MCF 10A (cell line): ENCODE results near the gene KIRREL3. TPM values are rescaled to one million over a fixed set of nuclear protein-coding genes. Genes with fewer than 3 reads are reported as not detected.

Source experiments
- BruUV-seq: library from RNA; stranded (reverse); fragments of 400-500 nt; replicated peaks from 2 replicates; lab custom pipeline; 2021; lab: Mats Ljungman, UMichigan
- CTCF ChIA-PET: fragments of 300-600 bp; sonication (Branson Sonifier 250); formaldehyde crosslinking; extraction: SDS; loops from one replicate; lab custom pipeline; 2021; ENCODE audit warnings: antibody characterized with exemption, inconsistent platforms; lab: Yijun Ruan, JAX
- POLR2A ChIA-PET: fragments of 300-600, 350-650 bp; sonication (Branson Sonifier 250); formaldehyde crosslinking; extraction: SDS; loops from one replicate; lab custom pipeline; 2020; ENCODE audit warnings: antibody characterized with exemption, inconsistent platforms; lab: Yijun Ruan, JAX
- DNase-seq: peaks from one replicate; pipeline ENCODE4 v3.0.0-alpha.2; 2018; ENCODE audit not compliant: unreplicated experiment
- H3K27ac Mint-ChIP-seq: one replicate; pipeline ENCODE4 v1.8.0; 2022; ENCODE audit warnings: mild to moderate bottlenecking, low read depth, mixed read lengths; ENCODE audit not compliant: unreplicated experiment
- H3K27me3 Mint-ChIP-seq: one replicate; pipeline ENCODE4 v1.8.0; 2022; ENCODE audit warnings: mixed read lengths; ENCODE audit not compliant: insufficient read depth, unreplicated experiment
- H3K36me3 Mint-ChIP-seq: one replicate; pipeline ENCODE4 v1.8.0; 2022; ENCODE audit warnings: mild to moderate bottlenecking, moderate library complexity, mixed read lengths; ENCODE audit not compliant: insufficient read depth, unreplicated experiment
- H3K4me1 Mint-ChIP-seq: one replicate; pipeline ENCODE4 v1.8.0; 2022; ENCODE audit warnings: mixed read lengths; ENCODE audit not compliant: insufficient read depth, unreplicated experiment
- H3K4me3 Mint-ChIP-seq: one replicate; pipeline ENCODE4 v1.8.0; 2022; ENCODE audit warnings: mild to moderate bottlenecking, moderate library complexity, mixed read lengths; ENCODE audit not compliant: unreplicated experiment
- H3K9me3 Mint-ChIP-seq: one replicate; pipeline ENCODE4 v1.8.0; 2022; ENCODE audit warnings: mixed read lengths; ENCODE audit not compliant: unreplicated experiment
- CTCF ChIP-seq: fragments of 200-600 bp; IDR thresholded peaks from one replicate; pipeline ENCODE4 v1.8.0; 2022; ENCODE audit warnings: antibody characterized with exemption, mild to moderate bottlenecking; ENCODE audit not compliant: unreplicated experiment
- intact Hi-C: fragments of 100-400 bp; cut with micrococcal nuclease; formaldehyde crosslinking; loops from 2 replicates; pipeline ENCODE4 v1.14.1; 2022
- total RNA-seq: library from RNA; stranded (reverse); gene quantifications from 2 replicates; pipeline ENCODE4 v1.2.3, GENCODE V29; 2022

Gene KIRREL3
- total RNA-seq, 1 experiment from 2014 or later, result not detected

DNA sequence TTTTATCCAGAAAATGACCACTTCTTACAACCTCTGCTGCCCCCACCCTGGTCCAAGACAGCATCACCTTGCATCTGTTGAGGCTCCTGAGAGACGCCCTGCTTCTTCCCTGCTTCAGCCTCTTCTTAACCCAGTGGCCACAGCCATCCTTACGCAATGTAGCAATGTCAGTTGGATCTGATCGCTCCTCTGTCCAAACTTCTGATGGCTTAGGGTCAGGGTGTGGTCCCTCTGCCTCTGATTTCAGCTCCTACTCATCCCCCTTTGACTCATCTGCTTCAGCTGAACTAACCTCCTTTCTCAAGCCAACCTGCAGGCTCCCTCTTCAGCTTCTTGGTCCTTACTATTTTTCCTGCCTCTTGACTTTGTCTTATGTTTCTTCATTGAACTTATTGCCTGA, 280.8 kb downstream of the KIRREL3 start:
- Mint-ChIP-seq H3K27ac (no peak overlapping the region), H3K4me1 (no peaks in the 10 kb centered on the region), H3K4me3 (no peak overlapping the region), H3K9me3 (no peaks in the 10 kb centered on the region), H3K27me3 (peaks cover 37% of the 10 kb centered on the region), H3K36me3 (no peaks in the 10 kb centered on the region)
- DNase-seq, result no peak
- no TSS peak for BruUV-seq
- POLR2A ChIA-PET, result no interaction called here
- intact Hi-C loops, result no loop called here
- CTCF ChIA-PET, result interaction anchor here (4.9 kb wide), 1 partner anchor 270 kb away, joined by 37 read pairs; no protein-coding TSS in a partner anchor
- TF ChIP-seq CTCF, result no peak

DNA sequence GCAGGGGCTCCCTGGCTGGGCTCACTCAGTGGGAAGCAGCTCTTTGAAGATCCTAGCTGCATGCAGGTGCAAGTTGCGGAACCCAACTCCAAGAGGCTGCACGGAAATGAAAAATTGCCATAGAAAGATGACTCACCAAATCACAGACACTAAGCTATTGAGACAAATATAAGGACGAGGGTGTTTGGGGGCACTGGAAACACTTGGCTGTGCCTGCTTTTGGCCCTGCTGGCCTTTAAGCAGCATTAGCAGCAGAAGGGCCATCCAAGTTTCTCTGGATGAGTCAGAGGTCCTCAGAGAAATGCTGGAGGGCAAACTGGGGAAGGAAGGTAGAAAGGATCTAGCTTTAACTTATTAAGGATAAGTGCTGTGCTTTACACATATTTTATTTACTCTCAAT, 282.3 kb downstream of the KIRREL3 start:
- no peak for TF ChIP-seq CTCF
- H3K9me3 Mint-ChIP-seq, result no peaks in the 10 kb centered on the region
- no peak for DNase-seq
- no peak overlapping the region for H3K27ac Mint-ChIP-seq
- no peak overlapping the region for H3K4me3 Mint-ChIP-seq
- peaks cover 37% of the 10 kb centered on the region for H3K27me3 Mint-ChIP-seq
- CTCF ChIA-PET, result interaction anchor here (0.6 to 4.9 kb wide), 6 partner anchors 14 to 271 kb away, joined by 3 to 37 read pairs (median 4); no protein-coding TSS in a partner anchor
- intact Hi-C loops, result no loop called here
- no TSS peak for BruUV-seq
- H3K4me1 Mint-ChIP-seq, result no peaks in the 10 kb centered on the region
- no peaks in the 10 kb centered on the region for H3K36me3 Mint-ChIP-seq
- POLR2A ChIA-PET, result no interaction called here

DNA sequence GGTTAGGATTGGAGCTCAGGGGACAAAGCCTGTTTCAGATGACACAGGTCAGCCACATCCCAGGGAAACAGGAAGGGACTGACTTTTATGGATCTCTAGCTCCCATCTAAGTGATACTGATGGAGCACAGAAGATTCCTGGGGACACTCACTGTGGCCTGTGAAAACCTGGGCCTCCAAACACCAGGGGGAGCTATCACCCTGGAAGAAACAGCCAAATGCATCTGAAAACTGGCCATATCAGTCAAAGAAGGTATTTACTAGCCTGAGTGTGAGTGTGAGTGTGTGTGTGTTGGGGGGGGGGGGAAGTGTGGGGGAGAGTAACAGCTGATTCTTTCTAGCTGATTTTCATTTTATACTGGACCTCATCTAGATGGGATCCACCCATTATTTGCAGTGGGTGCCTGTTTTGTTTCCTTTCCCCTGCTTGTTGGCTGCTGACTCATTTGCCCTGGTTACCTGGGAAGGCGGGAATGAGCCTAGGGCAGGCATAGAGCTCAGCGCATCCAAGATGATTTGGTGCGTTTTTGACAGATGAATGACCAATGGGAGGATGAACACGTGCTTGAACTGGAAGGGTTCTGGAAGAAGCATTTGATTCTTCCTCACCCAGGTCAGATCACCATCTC, 284.0 kb downstream of the KIRREL3 start:
- peak; percentile 18 for TF ChIP-seq CTCF
- intact Hi-C loops, result loop anchor here (1.0 kb wide), 1 partner anchor 274 kb away; no protein-coding TSS in a partner anchor
- BruUV-seq, result no TSS peak
- ChIA-PET CTCF (interaction anchor here (0.7 to 4.9 kb wide), 20 partner anchors 9 to 977 kb away, joined by 3 to 37 read pairs (median 4); no protein-coding TSS in a partner anchor), POLR2A (no interaction called here)
- peaks cover 37% of the 10 kb centered on the region for H3K27me3 Mint-ChIP-seq
- no peak overlapping the region for H3K27ac Mint-ChIP-seq
- no peaks in the 10 kb centered on the region for H3K36me3 Mint-ChIP-seq
- no peaks in the 10 kb centered on the region for H3K9me3 Mint-ChIP-seq
- DNase-seq, result peak; percentile 54
- no peak overlapping the region for H3K4me3 Mint-ChIP-seq
- H3K4me1 Mint-ChIP-seq, result no peaks in the 10 kb centered on the region

DNA sequence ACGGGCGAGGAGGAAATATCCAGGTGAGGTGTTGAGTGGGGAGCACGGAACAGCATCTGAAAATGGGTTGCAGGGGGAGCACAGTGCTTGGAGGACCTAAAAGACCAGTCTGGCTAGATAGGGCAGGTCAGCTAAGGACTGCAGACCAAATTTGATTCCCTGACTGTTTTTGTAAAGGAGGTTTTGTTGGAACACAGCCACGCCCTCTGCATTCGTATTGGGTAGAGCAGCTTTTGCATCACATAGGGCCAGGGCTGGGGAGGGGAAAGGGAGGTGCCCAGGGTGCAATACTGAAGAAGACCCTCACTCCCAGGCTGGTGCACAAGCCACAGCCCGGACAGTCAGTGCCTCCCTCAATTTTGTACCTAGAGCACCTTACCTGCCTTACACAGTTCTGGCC, 286.8 kb downstream of the KIRREL3 start:
- Mint-ChIP-seq H3K4me1 (no peaks in the 10 kb centered on the region), H3K27me3 (peaks cover 21% of the 10 kb centered on the region), H3K27ac (no peak overlapping the region), H3K9me3 (peaks cover 3% of the 10 kb centered on the region), H3K36me3 (no peaks in the 10 kb centered on the region), H3K4me3 (no peak overlapping the region)
- intact Hi-C loops, result no loop called here
- no peak for TF ChIP-seq CTCF
- CTCF ChIA-PET, result interaction anchor here (0.8 kb wide), 1 partner anchor 276 kb away, joined by 3 read pairs; no protein-coding TSS in a partner anchor
- POLR2A ChIA-PET, result no interaction called here
- no TSS peak for BruUV-seq
- no peak for DNase-seq
